Bronchial epithelial cell (primary cell): ENCODE results near the gene SHANK2. TPM values are rescaled to one million over a fixed set of nuclear protein-coding genes. Genes with fewer than 3 reads are reported as not detected.

Experiments used
- DNase-seq: peaks from one replicate; pipeline ENCODE4 v3.0.0-alpha.2; 2010; ENCODE audit warnings: low read depth
- FAIRE-seq: peaks from 2 replicates; lab custom pipeline; 2011; peaks lifted over from hg19 to GRCh38; lab: Jason Lieb, UNC
- H3K27me3 ChIP-seq: 2 replicates; pipeline ENCODE4 v1.5.1; 2011; ENCODE audit warnings: low read length; ENCODE audit not compliant: control insufficient read depth, insufficient read depth
- H3K36me3 ChIP-seq: 2 replicates; pipeline ENCODE4 v1.5.1; 2011; ENCODE audit warnings: low read length; ENCODE audit not compliant: control insufficient read depth, insufficient read depth
- H3K4me3 ChIP-seq: 2 replicates; pipeline ENCODE4 v1.5.1; 2011; ENCODE audit warnings: mild to moderate bottlenecking, low read depth, low read length, control low read depth
- CTCF ChIP-seq: IDR thresholded peaks from 2 replicates; pipeline ENCODE4 v1.5.1; 2011; ENCODE audit warnings: mild to moderate bottlenecking, moderate library complexity, low read length, control low read depth, inconsistent platforms; ENCODE audit not compliant: insufficient read depth, severe bottlenecking
- total RNA-seq: library from RNA; depleted of rRNA; stranded (reverse); fragments of >200 nt; gene quantifications from 2 replicates; pipeline ENCODE4 v1.2.1, GENCODE V29; 2014

SHANK2 gene
- total RNA-seq, 1 donor from 2014 or later = 6.6 TPM

GRCh38 chr11:71279916-71280645 is 27.7 kb upstream of the SHANK2 start:
- H3K36me3 ChIP-seq = no peaks in the 10 kb centered on the region
- no peaks in the 10 kb centered on the region for H3K27me3 ChIP-seq
- no peak overlapping the region for H3K4me3 ChIP-seq
- no peak for TF ChIP-seq CTCF
- FAIRE-seq (no peak), DNase-seq (no peak)

- TF ChIP-seq CTCF = no peak
- no peaks in the 10 kb centered on the region for H3K27me3 ChIP-seq
- H3K4me3 ChIP-seq = no peak overlapping the region
- DNase-seq (no peak), FAIRE-seq (no peak)
- H3K36me3 ChIP-seq = no peaks in the 10 kb centered on the region
Observed at GRCh38 chr11:71272161-71272560, 19.8 kb upstream of the SHANK2 start.

GRCh38 chr11:71269603-71270511 is 17.5 kb upstream of the SHANK2 start:
- DNase-seq (no peak), FAIRE-seq (no peak)
- no peak overlapping the region for H3K4me3 ChIP-seq
- H3K27me3 ChIP-seq = no peaks in the 10 kb centered on the region
- no peak for TF ChIP-seq CTCF
- no peaks in the 10 kb centered on the region for H3K36me3 ChIP-seq

- DNase-seq (no peak), FAIRE-seq (no peak)
- no peaks in the 10 kb centered on the region for H3K36me3 ChIP-seq
- no peak overlapping the region for H3K4me3 ChIP-seq
- no peaks in the 10 kb centered on the region for H3K27me3 ChIP-seq
- TF ChIP-seq CTCF = no peak
Observed at GRCh38 chr11:71268706-71269321, 16.4 kb upstream of the SHANK2 start.

- no peak overlapping the region for H3K4me3 ChIP-seq
- no peak for TF ChIP-seq CTCF
- FAIRE-seq (no peak), DNase-seq (no peak)
- H3K27me3 ChIP-seq = no peaks in the 10 kb centered on the region
- H3K36me3 ChIP-seq = no peaks in the 10 kb centered on the region
Observed at GRCh38 chr11:71267807-71268421, 15.5 kb upstream of the SHANK2 start.
